Measurements from ENCODE around the gene OLFML1. TPM values are rescaled to one million over a fixed set of nuclear protein-coding genes. Genes with fewer than 3 reads are reported as not detected.

OLFML1 gene
- total RNA-seq, result 1 to 10 TPM; 1.2 to 5.3 (median 2.2) TPM

- no peaks in the 10 kb centered on the region for H3K9me3 ChIP-seq
- TF ChIP-seq POLR2AphosphoS5 (IDR thresholded peaks at IDR 0.05), result no peak
- no peak for TF ChIP-seq EP300 (IDR thresholded peaks at IDR 0.05)
- TF ChIP-seq CTCF (IDR thresholded peaks at IDR 0.05), result no peak
- no peak for TF ChIP-seq POLR2A (IDR thresholded peaks at IDR 0.05)
- H3K36me3 ChIP-seq, result no peaks in the 10 kb centered on the region
- H3K4me1 ChIP-seq, result peaks cover 5% of the 10 kb centered on the region
- whole genome bisulfite sequencing, result 79% methylated on average over 15 of the region's 15 CpGs
- H3K27me3 ChIP-seq, result no peaks in the 10 kb centered on the region
- H3K27ac ChIP-seq, result peak within 1 kb of the TSS; percentile 41
- H3K4me3 ChIP-seq, result peak within 1 kb of the TSS; percentile 39
- no peak for DNase-seq (ENCODE audit: low spot score in 2 of 2)
These were observed at the start of gene OLFML1 for GRCh38 chr11:7485186-7486097. OLFML1 (plus strand) TSS chr11:7485506; CDS start chr11:7485876, 370 bp downstream.

- Histone ChIP-seq H3K4me1 (no peaks in the 10 kb centered on the region), H3K4me3 (no peak overlapping the region), H3K9me3 (no peaks in the 10 kb centered on the region), H3K27ac (no peak overlapping the region), H3K36me3 (no peaks in the 10 kb centered on the region), H3K27me3 (no peaks in the 10 kb centered on the region)
- 74% methylated on average over 1 of the region's 1 CpG for WGBS
- no peak for TF ChIP-seq EP300 (IDR thresholded peaks at IDR 0.05)
- no peak for TF ChIP-seq CTCF (IDR thresholded peaks at IDR 0.05)
- no peak for TF ChIP-seq POLR2A (IDR thresholded peaks at IDR 0.05)
- TF ChIP-seq POLR2AphosphoS5 (IDR thresholded peaks at IDR 0.05), result no peak
- no peak for DNase-seq (ENCODE audit: low spot score in 2 of 2)
These were observed 49.2 kb upstream of the OLFML1 start for GRCh38 chr11:7436146-7436545.

GRCh38 chr11:7436657-7437056 lies 48.6 kb upstream of the OLFML1 start:
- no peaks in the 10 kb centered on the region for H3K9me3 ChIP-seq
- 56% methylated on average over 5 of the region's 5 CpGs for WGBS
- no peaks in the 10 kb centered on the region for H3K27me3 ChIP-seq
- DNase-seq (ENCODE audit: low spot score in 2 of 2), result no peak
- no peaks in the 10 kb centered on the region for H3K36me3 ChIP-seq
- no peak overlapping the region for H3K4me3 ChIP-seq
- H3K4me1 ChIP-seq, result no peaks in the 10 kb centered on the region
- TF ChIP-seq POLR2AphosphoS5 (IDR thresholded peaks at IDR 0.05), result no peak
- no peak for TF ChIP-seq CTCF (IDR thresholded peaks at IDR 0.05)
- TF ChIP-seq EP300 (IDR thresholded peaks at IDR 0.05), result no peak
- TF ChIP-seq POLR2A (IDR thresholded peaks at IDR 0.05), result no peak
- no peak overlapping the region for H3K27ac ChIP-seq

- no peaks in the 10 kb centered on the region for H3K27me3 ChIP-seq
- 84% methylated on average over 3 of the region's 3 CpGs for WGBS
- no peaks in the 10 kb centered on the region for H3K4me1 ChIP-seq
- no peak for TF ChIP-seq EP300 (IDR thresholded peaks at IDR 0.05)
- TF ChIP-seq CTCF (IDR thresholded peaks at IDR 0.05), result no peak
- TF ChIP-seq POLR2A (IDR thresholded peaks at IDR 0.05), result no peak
- TF ChIP-seq POLR2AphosphoS5 (IDR thresholded peaks at IDR 0.05), result no peak
- no peak overlapping the region for H3K27ac ChIP-seq
- no peaks in the 10 kb centered on the region for H3K9me3 ChIP-seq
- no peak overlapping the region for H3K4me3 ChIP-seq
- H3K36me3 ChIP-seq, result no peaks in the 10 kb centered on the region
- no peak for DNase-seq (ENCODE audit: low spot score in 2 of 2)
These were observed 47.6 kb upstream of the OLFML1 start for GRCh38 chr11:7437696-7438095.

GRCh38 chr11:7439746-7440320 lies 45.5 kb upstream of the OLFML1 start:
- TF ChIP-seq EP300 (IDR thresholded peaks at IDR 0.05) (no peak), POLR2AphosphoS5 (IDR thresholded peaks at IDR 0.05) (no peak), POLR2A (IDR thresholded peaks at IDR 0.05) (no peak), CTCF (IDR thresholded peaks at IDR 0.05) (no peak)
- no peaks in the 10 kb centered on the region for H3K9me3 ChIP-seq
- no peaks in the 10 kb centered on the region for H3K4me1 ChIP-seq
- H3K36me3 ChIP-seq, result no peaks in the 10 kb centered on the region
- DNase-seq (ENCODE audit: low spot score in 2 of 2), result no peak
- 90% methylated on average over 3 of the region's 3 CpGs for WGBS
- H3K27me3 ChIP-seq, result no peaks in the 10 kb centered on the region
- no peak overlapping the region for H3K27ac ChIP-seq
- H3K4me3 ChIP-seq, result no peak overlapping the region

Measured in suprapubic skin (tissue), 4 donors.